HG03064 (cell line): ENCODE data around the gene MAP7D2.
A peak's percentile ranks its signal among the peaks of the same experiment; 100 is the strongest.

Experiments used
- ATAC-seq: cut with Tn5 transposase; IDR thresholded peaks from one replicate; pipeline ENCODE4 v1.9.1; 2021; ENCODE audit warnings: low read depth; ENCODE audit not compliant: unreplicated experiment

The MAP7D2 gene

DNA sequence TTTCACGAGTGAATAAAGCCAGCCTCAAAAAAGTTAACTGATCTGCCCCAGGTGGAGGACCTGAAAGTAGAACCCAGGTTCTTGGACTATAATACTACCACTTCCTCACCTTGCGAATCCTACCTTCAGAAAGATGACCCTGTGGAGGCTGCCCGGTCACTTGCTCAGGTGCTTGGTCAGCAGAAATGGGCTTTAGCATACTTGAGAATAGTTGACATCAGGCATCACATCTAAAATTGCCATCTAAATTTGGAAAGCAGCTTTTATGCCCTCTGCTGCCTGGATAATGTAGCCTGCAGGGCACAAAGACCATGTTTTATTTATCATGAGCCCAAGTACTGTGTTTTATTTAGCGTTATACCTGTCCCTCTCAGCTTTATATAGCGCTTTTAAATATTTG, 128.9 kb downstream of the MAP7D2 start:
- no peak for ATAC-seq

DNA sequence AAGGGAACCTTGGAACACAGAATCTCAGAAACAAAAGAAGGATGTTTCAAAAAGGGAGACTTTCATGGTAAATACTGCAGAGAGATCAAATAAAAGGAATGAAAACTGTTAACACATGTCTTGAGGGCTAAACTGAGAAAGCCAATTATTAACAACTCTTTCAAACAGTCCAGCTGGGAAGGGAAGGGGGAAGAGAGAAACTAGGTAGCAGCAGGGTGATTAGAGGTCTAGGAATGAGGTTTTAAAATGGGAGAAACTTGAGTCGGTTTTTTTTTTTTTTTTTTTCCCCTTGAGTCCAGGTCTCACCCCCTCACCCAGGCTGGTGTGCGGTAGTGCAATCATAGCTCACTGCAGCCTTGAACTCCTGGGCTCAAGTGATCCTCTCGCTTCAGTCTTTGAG, 130.2 kb downstream of the MAP7D2 start:
- ATAC-seq, result no peak

DNA sequence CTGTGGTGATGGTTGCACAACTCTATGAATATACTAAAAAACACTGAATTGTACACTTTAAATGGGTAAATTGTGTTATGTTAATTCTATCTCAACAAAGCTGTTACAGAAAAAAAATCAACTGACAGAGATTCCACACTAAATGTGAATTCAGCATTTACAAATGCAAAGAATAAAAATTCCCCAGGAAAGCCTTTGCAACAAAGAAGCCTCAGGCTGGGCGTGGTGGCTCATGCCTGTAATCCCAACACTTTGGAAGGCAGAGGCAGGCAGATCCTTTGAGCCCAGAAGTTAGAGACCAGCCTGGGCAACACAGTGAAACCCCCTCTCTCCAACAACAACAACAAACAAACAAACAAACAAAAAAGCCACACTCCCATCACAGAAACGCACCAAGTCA, 134.8 kb downstream of the MAP7D2 start:
- no peak for ATAC-seq

DNA sequence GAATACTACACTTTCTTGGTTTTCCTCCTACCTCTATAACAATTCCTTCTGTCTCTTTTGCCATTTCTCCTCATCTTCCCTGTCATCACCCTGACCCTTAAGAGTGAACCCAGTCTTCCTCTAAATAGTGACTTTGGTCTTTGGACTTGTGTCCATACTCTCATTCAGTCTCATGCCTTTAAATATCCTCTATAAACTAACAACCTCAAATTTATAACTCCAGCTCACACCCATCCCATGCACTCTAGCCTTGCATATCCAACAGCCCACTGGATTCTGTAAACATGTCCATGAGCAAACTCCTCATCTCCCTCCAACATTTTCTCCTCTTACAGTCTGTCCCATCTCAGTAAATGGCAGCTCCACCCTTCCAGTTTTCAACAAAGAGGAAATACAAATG, 140.9 kb downstream of the MAP7D2 start:
- ATAC-seq, result no peak

DNA sequence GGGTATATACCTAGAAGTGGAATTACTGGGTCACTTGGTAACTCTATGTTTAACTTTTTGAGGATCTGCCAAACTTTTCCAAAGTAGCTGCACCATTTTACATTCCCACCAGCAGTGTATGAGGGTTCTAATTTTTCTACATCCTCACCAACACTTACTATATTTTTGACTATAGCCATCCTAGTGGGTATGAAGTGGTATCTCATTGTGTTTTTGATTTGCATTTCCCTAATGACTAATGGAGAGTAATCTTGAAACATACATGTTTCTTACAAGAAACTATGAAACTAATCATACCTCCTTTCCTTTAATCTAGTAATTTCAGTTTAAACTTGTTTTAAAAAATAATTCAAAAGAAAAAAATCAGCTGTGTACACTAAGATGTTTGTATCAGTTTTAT, 143.7 kb downstream of the MAP7D2 start:
- ATAC-seq, result no peak

DNA sequence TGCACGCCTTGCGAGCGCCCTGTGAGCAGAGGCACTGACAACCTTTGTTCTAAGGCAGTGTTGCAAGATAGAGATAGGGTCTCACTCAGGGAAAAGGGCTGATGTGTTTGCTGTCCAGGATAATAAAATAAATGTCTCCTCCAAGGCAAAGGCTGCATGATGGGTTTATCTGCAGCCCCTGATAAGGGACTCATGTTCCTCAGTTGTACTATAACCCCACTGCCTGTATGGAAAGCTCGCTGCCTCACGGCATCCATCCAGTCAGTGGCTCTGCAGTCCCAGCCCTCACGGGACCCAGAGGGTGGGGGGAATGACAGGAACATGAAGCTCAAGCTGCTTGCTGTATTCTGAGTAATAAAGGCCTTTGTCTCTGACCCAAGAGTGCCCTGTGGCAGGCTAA, 148.4 kb downstream of the MAP7D2 start:
- no peak for ATAC-seq

DNA sequence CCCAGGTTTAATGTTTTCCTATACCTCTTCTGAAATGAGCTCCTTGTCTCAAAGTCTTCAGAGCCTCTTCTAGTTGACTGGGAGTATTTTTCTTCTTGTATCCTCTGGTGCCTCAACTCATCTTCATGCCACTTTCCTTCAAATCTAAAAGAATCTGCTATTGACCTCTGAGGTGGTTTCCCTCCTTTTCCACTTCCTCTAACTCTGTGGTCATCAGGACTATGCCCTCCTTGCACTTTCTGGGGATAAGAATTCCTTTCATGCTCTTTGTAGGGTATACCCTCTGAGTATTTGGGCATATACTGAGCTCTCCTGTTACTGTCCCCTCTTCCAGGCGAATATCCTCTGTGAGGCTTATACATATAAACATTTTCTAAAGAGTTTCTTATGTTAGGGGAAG, 150.7 kb downstream of the MAP7D2 start:
- no peak for ATAC-seq

DNA sequence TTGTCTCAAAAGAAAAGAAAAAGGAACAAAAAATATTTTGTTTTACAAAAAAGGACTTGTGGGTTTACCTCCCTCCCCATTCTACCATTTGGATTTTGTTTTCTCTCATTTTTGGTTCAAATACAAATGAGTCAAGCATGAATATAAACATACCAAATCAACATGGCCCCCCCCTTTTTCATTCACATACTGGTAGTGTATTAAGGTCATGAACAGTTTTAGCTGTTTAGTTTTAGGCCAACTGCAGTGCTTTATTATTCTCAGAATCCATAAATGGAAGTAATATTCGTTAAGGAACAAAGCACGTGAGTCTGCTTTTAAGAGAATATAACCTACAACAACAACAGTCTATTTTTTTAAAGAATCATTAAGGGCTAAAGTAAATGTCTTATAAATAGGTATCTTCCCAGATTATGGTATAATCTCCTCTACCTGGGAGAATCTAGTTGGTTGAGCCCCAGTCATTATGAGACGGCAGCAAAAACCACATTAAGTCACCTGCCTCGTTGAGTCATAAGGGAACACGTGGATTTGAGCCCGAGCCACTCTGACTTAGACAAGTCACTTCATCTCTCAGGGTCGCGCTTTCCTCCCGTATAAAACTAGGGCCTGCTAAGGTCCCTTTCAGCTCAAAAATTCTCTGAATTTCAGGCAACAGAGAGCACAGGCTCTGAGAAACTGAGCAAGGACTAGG, 152.5 kb downstream of the MAP7D2 start:
- ATAC-seq, result peak; percentile 60

DNA sequence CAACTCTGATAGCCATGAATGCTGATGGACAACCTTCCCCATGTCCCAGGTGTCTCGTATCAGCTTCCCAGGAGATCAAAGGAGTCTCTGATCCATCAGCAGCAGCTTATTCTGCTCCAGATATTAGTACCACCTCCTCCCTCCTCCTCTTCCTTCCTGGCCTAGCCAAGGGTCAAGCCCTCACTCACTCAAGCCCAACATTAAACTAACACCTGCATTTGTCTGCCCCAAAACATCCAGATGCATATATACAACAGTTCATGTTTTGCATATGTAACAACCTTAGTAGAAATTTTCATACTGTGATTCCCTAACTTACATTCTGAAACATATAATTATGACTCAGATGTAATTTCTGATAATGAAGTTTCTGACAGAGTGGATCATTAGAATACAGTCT, 155.8 kb downstream of the MAP7D2 start:
- ATAC-seq, result no peak

DNA sequence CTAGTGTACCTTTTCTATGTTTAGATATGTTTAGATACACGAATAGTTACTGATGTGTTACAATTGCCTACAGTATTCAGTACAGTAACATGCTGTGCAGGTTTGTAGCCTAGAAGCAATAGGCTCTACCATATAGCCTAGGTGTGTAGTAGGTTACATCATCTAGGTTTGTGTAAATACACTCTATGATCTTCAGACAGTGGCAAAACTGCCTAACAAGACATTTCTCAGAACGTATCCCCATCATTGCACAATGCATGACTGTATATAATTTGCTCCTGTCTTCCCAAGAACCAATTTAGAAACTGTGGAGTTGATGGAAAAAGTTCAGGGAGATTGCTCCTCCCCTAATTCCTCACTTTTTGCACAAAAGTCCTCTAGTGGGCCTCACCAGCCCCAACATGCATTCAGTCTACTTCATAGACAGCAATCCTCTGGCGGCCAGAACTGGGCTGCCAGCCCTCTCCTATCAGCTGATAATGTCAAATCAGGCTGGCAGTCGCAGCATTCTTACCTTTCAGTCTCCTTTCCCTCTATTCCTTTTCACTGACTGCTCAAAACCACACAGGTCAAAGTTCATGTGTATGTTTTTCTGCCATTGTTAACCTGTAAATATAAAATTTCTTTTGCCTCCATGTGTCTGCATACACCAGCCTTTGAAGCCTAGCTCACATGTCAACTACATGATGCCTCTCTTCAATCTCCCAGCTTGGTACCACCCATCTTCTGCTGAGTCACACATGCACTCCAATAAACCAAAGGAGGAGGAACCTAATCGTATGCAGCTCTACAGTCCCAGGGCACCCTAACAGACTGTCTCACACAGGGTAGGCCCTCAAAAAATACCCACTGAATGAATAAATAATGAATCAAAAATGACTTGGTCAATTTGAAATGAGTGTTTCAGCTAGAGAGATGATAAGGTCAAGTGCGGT, 157.9 kb downstream of the MAP7D2 start:
- ATAC-seq, result no peak

DNA sequence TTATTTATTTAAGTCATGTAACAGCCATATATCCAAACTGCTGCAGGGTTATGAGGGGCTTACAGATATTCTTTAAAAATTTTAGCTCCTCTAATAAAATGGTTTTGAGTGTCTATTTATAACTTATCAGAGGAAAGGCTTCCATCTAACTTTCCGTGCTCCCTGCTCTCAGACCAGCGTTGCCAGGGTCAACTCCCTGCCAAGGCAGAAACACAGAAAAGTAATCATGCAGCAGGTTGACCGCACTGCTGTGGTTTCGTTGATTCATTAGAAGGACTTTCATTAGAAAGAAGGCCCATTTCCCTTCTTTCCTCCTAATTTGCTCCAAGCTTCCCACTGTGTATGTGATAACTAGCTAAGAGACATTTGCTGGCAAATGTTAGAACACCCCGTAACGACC, 159.8 kb downstream of the MAP7D2 start:
- ATAC-seq, result no peak
